ENCODE data around the gene PDCD4. TPM values are rescaled to one million over a fixed set of nuclear protein-coding genes. Genes with fewer than 3 reads are reported as not detected.

PDCD4 gene
- polyA plus RNA-seq, 1 of the 3 experiments (the other 2 are of a cell fraction): 23.3 TPM

DNA sequence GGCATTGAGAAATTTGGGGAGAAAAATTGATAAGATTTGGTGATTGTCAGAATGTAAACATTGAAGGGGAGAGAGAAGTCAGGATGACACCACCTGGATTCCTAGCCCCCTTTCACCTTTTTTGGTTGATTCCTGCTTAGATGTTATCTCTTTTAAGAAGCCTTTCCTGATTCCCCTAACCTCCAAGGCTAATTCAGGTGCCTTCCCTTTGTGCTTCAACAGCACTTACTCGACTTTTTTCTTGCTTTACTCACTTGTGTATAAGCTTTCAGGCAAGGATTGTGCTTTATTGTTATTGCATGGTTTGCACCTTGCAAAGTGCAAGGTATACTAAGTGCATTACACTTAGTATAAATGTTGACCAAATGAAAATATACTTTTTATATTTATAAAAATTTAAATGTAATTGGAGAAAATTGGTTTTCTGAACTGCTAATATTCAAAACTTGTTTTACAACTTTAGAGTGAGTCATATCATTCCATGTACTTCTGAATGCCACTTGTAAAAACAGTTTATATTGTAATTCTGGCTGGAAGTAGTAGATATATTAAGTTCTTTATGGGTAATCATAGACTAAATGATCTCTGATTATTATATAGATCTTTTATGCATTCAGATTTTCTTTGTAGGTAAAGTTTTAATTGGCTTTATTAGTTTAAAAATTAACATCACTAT lies 60.9 kb downstream of the PDCD4 start:
- no peak overlapping the region for H3K27ac ChIP-seq (ENCODE audit: low read depth in 2 of 2, low read length in 1 of 2)
- H3K4me2 ChIP-seq: no peak overlapping the region
- H3K4me3 ChIP-seq (ENCODE audit: low read depth in 2 of 2, low read length in 1 of 2): no peak overlapping the region
- no peak overlapping the region for H3K9ac ChIP-seq
- ChIA-PET CTCF (no interaction called here), POLR2A (no interaction called here)
- H3F3A ChIP-seq (replicated peaks; ENCODE audit: insufficient read depth): peaks cover 13% of the 10 kb centered on the region
- H3K9me2 ChIP-seq: no peaks in the 10 kb centered on the region
- no peak for DNase-seq
- no peak overlapping the region for H2AFZ ChIP-seq (ENCODE audit: low read depth)
- H4K20me1 ChIP-seq (ENCODE audit: insufficient read depth): peaks cover 82% of the 10 kb centered on the region
- WGBS (ENCODE audit: low lambda C conversion rate): 8% methylated on average over 1 of the region's 1 CpG
- H3K79me2 ChIP-seq (ENCODE audit: insufficient read depth): peaks cover 99% of the 10 kb centered on the region
- H3K9me3 ChIP-seq: no peaks in the 10 kb centered on the region
- TF ChIP-seq SMC3 (IDR thresholded peaks at IDR 0.05; ENCODE audit: low read depth, low read length): no peak
- TF ChIP-seq CHD2 (IDR thresholded peaks at IDR 0.05; ENCODE audit: low read length, partially characterized antibody): no peak
- no peak for TF ChIP-seq NRF1 (IDR thresholded peaks at IDR 0.05; ENCODE audit: low read depth, low read length)
- TF ChIP-seq RFX5 (IDR thresholded peaks at IDR 0.05; ENCODE audit: low read length): no peak
- TF ChIP-seq SIN3A (IDR thresholded peaks at IDR 0.05; ENCODE audit: borderline replicate concordance, low read depth, low read length): no peak
- TF ChIP-seq EZH2phosphoT487 (IDR thresholded peaks at IDR 0.05; ENCODE audit: borderline replicate concordance, low read depth): no peak
- no peak for TF ChIP-seq RAD21 (IDR thresholded peaks at IDR 0.05; ENCODE audit: low read length)
- TF ChIP-seq, protein P1, sequence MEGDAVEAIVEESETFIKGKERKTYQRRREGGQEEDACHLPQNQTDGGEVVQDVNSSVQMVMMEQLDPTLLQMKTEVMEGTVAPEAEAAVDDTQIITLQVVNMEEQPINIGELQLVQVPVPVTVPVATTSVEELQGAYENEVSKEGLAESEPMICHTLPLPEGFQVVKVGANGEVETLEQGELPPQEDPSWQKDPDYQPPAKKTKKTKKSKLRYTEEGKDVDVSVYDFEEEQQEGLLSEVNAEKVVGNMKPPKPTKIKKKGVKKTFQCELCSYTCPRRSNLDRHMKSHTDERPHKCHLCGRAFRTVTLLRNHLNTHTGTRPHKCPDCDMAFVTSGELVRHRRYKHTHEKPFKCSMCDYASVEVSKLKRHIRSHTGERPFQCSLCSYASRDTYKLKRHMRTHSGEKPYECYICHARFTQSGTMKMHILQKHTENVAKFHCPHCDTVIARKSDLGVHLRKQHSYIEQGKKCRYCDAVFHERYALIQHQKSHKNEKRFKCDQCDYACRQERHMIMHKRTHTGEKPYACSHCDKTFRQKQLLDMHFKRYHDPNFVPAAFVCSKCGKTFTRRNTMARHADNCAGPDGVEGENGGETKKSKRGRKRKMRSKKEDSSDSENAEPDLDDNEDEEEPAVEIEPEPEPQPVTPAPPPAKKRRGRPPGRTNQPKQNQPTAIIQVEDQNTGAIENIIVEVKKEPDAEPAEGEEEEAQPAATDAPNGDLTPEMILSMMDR (IDR thresholded peaks at IDR 0.05): no peak
- TF ChIP-seq, protein P2, sequence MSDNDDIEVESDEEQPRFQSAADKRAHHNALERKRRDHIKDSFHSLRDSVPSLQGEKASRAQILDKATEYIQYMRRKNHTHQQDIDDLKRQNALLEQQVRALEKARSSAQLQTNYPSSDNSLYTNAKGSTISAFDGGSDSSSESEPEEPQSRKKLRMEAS (IDR thresholded peaks at IDR 0.05; ENCODE audit: low read depth): no peak
- TF ChIP-seq, protein P3, sequence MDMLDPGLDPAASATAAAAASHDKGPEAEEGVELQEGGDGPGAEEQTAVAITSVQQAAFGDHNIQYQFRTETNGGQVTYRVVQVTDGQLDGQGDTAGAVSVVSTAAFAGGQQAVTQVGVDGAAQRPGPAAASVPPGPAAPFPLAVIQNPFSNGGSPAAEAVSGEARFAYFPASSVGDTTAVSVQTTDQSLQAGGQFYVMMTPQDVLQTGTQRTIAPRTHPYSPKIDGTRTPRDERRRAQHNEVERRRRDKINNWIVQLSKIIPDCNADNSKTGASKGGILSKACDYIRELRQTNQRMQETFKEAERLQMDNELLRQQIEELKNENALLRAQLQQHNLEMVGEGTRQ (IDR thresholded peaks at IDR 0.05; ENCODE audit: borderline replicate concordance, low read depth, low read length): no peak
- TF ChIP-seq TAF1 (IDR thresholded peaks at IDR 0.05; ENCODE audit: borderline replicate concordance, low read depth, low read length): no peak
- no peak for TF ChIP-seq MEF2A (IDR thresholded peaks at IDR 0.05; ENCODE audit: borderline replicate concordance, low read depth)
- H3K27me3 ChIP-seq (ENCODE audit: insufficient read depth): no peaks in the 10 kb centered on the region
- H3K36me3 ChIP-seq (replicated peaks in 1 of 2; ENCODE audit: control insufficient read depth in 1 of 2, insufficient read depth in 2 of 2, low read length in 1 of 2): peaks cover 0 to 3% of the 10 kb centered on the region in 2 experiments
- H3K4me1 ChIP-seq (ENCODE audit: control insufficient read depth in 1 of 2, insufficient read depth in 2 of 2, low read depth in 1 of 2, low read length in 1 of 2): peaks cover 0 to 3% of the 10 kb centered on the region in 2 experiments; a peak in 2 of 4 replicates

DNA sequence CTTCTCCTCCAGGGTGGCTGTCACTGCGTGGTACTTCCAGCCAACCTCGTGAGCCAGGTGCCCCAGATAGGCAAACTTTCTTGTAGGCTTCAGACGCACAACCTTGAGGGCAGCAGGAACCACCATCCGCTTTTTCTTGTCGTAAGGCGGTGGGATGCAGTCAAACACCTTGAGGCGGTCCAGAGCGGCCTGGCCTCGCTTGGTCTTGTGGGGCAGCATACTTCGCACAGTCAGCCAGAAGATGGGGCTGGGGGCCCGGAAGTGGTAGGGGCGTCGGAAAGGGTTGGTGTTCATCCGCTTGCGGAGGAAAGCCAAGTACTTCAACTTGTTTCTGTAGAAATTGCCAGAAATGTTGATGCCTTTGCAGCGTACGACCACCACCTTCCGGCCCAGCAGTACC lies 65.0 kb downstream of the PDCD4 start:
- WGBS (ENCODE audit: low lambda C conversion rate): 96% methylated on average over 18 of the region's 18 CpGs
- CTCF ChIA-PET: interaction anchor here (1.3 kb wide), 1 partner anchor 12 kb away, joined by 3 read pairs; no protein-coding TSS in a partner anchor
- H3K36me3 ChIP-seq (replicated peaks in 1 of 2; ENCODE audit: control insufficient read depth in 1 of 2, insufficient read depth in 2 of 2, low read length in 1 of 2): peaks cover 0 to 12% of the 10 kb centered on the region in 2 experiments
- POLR2A ChIA-PET: no interaction called here
- H4K20me1 ChIP-seq (ENCODE audit: insufficient read depth): peaks cover 75% of the 10 kb centered on the region
- no peaks in the 10 kb centered on the region for H3K9me3 ChIP-seq
- H2AFZ ChIP-seq (ENCODE audit: low read depth): no peak overlapping the region
- H3K9me2 ChIP-seq: no peaks in the 10 kb centered on the region
- no peak overlapping the region for H3K4me3 ChIP-seq (ENCODE audit: low read depth in 2 of 2, low read length in 1 of 2)
- H3K9ac ChIP-seq: no peak overlapping the region
- no peak overlapping the region for H3K27ac ChIP-seq (ENCODE audit: low read depth in 2 of 2, low read length in 1 of 2)
- DNase-seq: no peak
- peaks cover 100% of the 10 kb centered on the region for H3K79me2 ChIP-seq (ENCODE audit: insufficient read depth)
- H3K27me3 ChIP-seq (ENCODE audit: insufficient read depth): no peaks in the 10 kb centered on the region
- H3K4me2 ChIP-seq: no peak overlapping the region
- peaks cover 0 to 3% of the 10 kb centered on the region in 2 experiments; a peak in 1 of 4 replicates for H3K4me1 ChIP-seq (ENCODE audit: control insufficient read depth in 1 of 2, insufficient read depth in 2 of 2, low read depth in 1 of 2, low read length in 1 of 2)
- H3F3A ChIP-seq (replicated peaks; ENCODE audit: insufficient read depth): peaks cover 22% of the 10 kb centered on the region
- TF ChIP-seq, protein P4, sequence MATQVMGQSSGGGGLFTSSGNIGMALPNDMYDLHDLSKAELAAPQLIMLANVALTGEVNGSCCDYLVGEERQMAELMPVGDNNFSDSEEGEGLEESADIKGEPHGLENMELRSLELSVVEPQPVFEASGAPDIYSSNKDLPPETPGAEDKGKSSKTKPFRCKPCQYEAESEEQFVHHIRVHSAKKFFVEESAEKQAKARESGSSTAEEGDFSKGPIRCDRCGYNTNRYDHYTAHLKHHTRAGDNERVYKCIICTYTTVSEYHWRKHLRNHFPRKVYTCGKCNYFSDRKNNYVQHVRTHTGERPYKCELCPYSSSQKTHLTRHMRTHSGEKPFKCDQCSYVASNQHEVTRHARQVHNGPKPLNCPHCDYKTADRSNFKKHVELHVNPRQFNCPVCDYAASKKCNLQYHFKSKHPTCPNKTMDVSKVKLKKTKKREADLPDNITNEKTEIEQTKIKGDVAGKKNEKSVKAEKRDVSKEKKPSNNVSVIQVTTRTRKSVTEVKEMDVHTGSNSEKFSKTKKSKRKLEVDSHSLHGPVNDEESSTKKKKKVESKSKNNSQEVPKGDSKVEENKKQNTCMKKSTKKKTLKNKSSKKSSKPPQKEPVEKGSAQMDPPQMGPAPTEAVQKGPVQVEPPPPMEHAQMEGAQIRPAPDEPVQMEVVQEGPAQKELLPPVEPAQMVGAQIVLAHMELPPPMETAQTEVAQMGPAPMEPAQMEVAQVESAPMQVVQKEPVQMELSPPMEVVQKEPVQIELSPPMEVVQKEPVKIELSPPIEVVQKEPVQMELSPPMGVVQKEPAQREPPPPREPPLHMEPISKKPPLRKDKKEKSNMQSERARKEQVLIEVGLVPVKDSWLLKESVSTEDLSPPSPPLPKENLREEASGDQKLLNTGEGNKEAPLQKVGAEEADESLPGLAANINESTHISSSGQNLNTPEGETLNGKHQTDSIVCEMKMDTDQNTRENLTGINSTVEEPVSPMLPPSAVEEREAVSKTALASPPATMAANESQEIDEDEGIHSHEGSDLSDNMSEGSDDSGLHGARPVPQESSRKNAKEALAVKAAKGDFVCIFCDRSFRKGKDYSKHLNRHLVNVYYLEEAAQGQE (IDR thresholded peaks at IDR 0.05; ENCODE audit: low read depth, low read length): no peak
- TF ChIP-seq, protein P1 (IDR thresholded peaks at IDR 0.05): no peak
- TF ChIP-seq SIN3A (IDR thresholded peaks at IDR 0.05; ENCODE audit: borderline replicate concordance, low read depth, low read length) (no peak), JUND (IDR thresholded peaks at IDR 0.05) (no peak), EZH2phosphoT487 (IDR thresholded peaks at IDR 0.05; ENCODE audit: borderline replicate concordance, low read depth) (no peak), RFX5 (IDR thresholded peaks at IDR 0.05; ENCODE audit: low read length) (no peak)
- TF ChIP-seq, protein P3 (IDR thresholded peaks at IDR 0.05; ENCODE audit: borderline replicate concordance, low read depth, low read length): no peak

Data from SK-N-SH (cell line).